ENCODE results near the gene TBCK.

Gene TBCK

DNA sequence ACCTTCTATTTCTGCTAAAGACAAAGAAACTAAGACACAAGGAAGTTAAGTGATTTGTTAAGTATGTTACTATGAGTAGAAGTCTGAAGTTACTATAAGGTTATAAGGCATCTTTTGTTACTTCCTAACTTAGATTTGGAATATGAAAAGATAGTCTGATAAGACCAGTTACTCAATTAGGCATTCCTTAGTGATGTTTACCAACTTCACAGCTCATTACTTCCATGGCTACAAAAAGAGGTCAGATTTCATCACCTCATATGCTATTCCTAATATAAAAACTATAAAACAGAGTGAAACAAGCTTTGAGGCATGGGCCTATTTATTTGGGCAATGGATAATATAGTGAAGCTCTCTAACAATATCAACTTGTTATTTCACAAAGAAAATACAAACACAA is 143.1 kb downstream of the TBCK start:
- H3K4me2 ChIP-seq (ENCODE audit: low read length), result no peak overlapping the region
- H3K4me3 ChIP-seq (ENCODE audit: low read length), result no peak overlapping the region
- H3K56ac ChIP-seq (ENCODE audit: low read length), result no peak overlapping the region
- no peaks in the 10 kb centered on the region for H3K36me3 ChIP-seq (ENCODE audit: control insufficient read depth, insufficient read depth, low read length)
- no peak overlapping the region for H4K8ac ChIP-seq (ENCODE audit: low read depth, low read length)
- no peak overlapping the region for H2BK5ac ChIP-seq (ENCODE audit: low read length)
- DNase-seq, result no peak
- H3K79me2 ChIP-seq (ENCODE audit: control insufficient read depth, insufficient read depth, low read length), result no peaks in the 10 kb centered on the region
- H3K79me1 ChIP-seq (ENCODE audit: low read length), result no peaks in the 10 kb centered on the region
- no peak overlapping the region for H3K23ac ChIP-seq (ENCODE audit: low read length)
- H2BK15ac ChIP-seq (replicated peaks; ENCODE audit: low read depth), result no peak overlapping the region
- H3K27ac ChIP-seq (ENCODE audit: low read depth, low read length), result no peak overlapping the region
- H3K27me3 ChIP-seq (ENCODE audit: insufficient read depth, low read length, poor library complexity), result no peaks in the 10 kb centered on the region
- no peak overlapping the region for H3K4ac ChIP-seq (ENCODE audit: low read depth, low read length)
- no peaks in the 10 kb centered on the region for H3K4me1 ChIP-seq (ENCODE audit: control insufficient read depth, low read depth, low read length)
- H4K5ac ChIP-seq (ENCODE audit: low read length), result no peak overlapping the region
- no peak overlapping the region for H3K18ac ChIP-seq (ENCODE audit: low read length)
- no peak overlapping the region for H3K9ac ChIP-seq (ENCODE audit: low read length)
- H2AK5ac ChIP-seq (ENCODE audit: low read length), result no peak overlapping the region
- no peak overlapping the region for H2BK120ac ChIP-seq (ENCODE audit: low read depth, low read length)

DNA sequence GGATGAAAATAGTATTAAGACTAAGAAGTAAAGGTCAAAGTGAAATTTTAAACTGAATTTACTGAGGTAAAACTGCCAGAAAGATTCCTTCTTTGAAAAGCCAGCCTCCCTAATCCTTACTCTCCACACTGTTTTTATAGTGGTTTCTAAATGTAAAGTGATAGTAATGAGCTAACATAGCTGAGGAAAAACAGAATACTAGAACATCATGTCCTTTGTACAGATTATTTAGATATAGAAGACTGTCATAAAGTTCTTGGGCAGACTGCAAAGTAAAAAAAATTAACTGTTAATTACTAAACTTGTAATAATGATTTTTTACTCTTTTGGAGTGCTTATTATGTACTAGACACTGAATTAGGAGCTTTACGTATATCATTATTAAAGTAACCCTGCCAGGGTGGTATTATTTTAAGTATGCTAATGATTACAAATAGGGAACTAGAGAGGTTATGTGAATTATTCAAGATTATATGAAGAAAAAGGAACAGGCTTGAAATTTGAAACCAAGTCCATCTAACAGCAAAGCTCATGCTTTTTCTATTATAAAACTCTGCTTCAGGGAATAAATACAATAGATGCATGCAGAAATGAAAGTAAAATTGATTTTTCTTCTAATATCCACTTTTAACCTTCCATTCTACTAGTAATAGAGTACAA is 150.5 kb downstream of the TBCK start:
- DNase-seq, result no peak
- Histone ChIP-seq H3K4me1 (ENCODE audit: control insufficient read depth, low read depth, low read length) (no peaks in the 10 kb centered on the region), H4K5ac (ENCODE audit: low read length) (no peak overlapping the region), H3K18ac (ENCODE audit: low read length) (no peak overlapping the region), H3K27me3 (ENCODE audit: insufficient read depth, low read length, poor library complexity) (no peaks in the 10 kb centered on the region), H3K4me2 (ENCODE audit: low read length) (no peak overlapping the region), H2BK5ac (ENCODE audit: low read length) (no peak overlapping the region), H3K23ac (ENCODE audit: low read length) (no peak overlapping the region), H2BK120ac (ENCODE audit: low read depth, low read length) (no peak overlapping the region), H4K8ac (ENCODE audit: low read depth, low read length) (no peak overlapping the region), H3K36me3 (ENCODE audit: control insufficient read depth, insufficient read depth, low read length) (no peaks in the 10 kb centered on the region), H3K79me2 (ENCODE audit: control insufficient read depth, insufficient read depth, low read length) (no peaks in the 10 kb centered on the region), H3K4ac (ENCODE audit: low read depth, low read length) (no peak overlapping the region), H2AK5ac (ENCODE audit: low read length) (no peak overlapping the region), H3K9ac (ENCODE audit: low read length) (no peak overlapping the region), H3K27ac (ENCODE audit: low read depth, low read length) (no peak overlapping the region), H3K4me3 (ENCODE audit: low read length) (no peak overlapping the region), H2BK15ac (replicated peaks; ENCODE audit: low read depth) (no peak overlapping the region), H3K79me1 (ENCODE audit: low read length) (no peaks in the 10 kb centered on the region), H3K56ac (ENCODE audit: low read length) (no peak overlapping the region)
- WGBS (ENCODE audit: extremely low coverage, insufficient coverage, low lambda C conversion rate), result no CpG with 5 or more reads among the region's 1 CpG

DNA sequence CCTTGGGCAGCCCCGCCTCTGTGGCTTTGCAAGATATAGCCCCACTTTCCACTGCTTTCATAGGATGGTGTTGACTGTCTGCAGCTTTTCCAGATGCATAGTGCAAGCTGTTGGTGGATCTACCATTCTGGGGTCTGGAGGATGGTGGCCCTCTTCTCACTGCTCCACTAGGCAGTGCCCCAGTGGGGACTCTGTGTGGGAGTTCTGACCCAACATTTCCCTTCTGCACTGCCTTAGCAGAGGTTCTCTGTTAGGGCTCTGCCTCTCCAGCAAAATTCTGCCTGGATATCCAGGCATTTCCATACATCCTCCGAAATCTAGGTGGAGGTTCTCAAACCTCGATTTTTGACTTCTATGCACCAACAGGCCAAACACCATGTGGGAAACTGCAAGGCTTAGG is 153.7 kb downstream of the TBCK start:
- H3K27me3 ChIP-seq (ENCODE audit: insufficient read depth, low read length, poor library complexity), result no peaks in the 10 kb centered on the region
- DNase-seq, result no peak
- no peak overlapping the region for H3K9ac ChIP-seq (ENCODE audit: low read length)
- no peak overlapping the region for H2AK5ac ChIP-seq (ENCODE audit: low read length)
- no peak overlapping the region for H3K18ac ChIP-seq (ENCODE audit: low read length)
- H3K4ac ChIP-seq (ENCODE audit: low read depth, low read length), result no peak overlapping the region
- H4K8ac ChIP-seq (ENCODE audit: low read depth, low read length), result no peak overlapping the region
- no peak overlapping the region for H2BK15ac ChIP-seq (replicated peaks; ENCODE audit: low read depth)
- H3K4me2 ChIP-seq (ENCODE audit: low read length), result no peak overlapping the region
- WGBS (ENCODE audit: extremely low coverage, insufficient coverage, low lambda C conversion rate), result no CpG with 5 or more reads among the region's 3 CpGs
- H3K4me3 ChIP-seq (ENCODE audit: low read length), result no peak overlapping the region
- no peaks in the 10 kb centered on the region for H3K4me1 ChIP-seq (ENCODE audit: control insufficient read depth, low read depth, low read length)
- H3K79me2 ChIP-seq (ENCODE audit: control insufficient read depth, insufficient read depth, low read length), result no peaks in the 10 kb centered on the region
- no peaks in the 10 kb centered on the region for H3K79me1 ChIP-seq (ENCODE audit: low read length)
- no peak overlapping the region for H3K27ac ChIP-seq (ENCODE audit: low read depth, low read length)
- H3K23ac ChIP-seq (ENCODE audit: low read length), result no peak overlapping the region
- H4K5ac ChIP-seq (ENCODE audit: low read length), result no peak overlapping the region
- no peak overlapping the region for H2BK120ac ChIP-seq (ENCODE audit: low read depth, low read length)
- no peak overlapping the region for H3K56ac ChIP-seq (ENCODE audit: low read length)
- H2BK5ac ChIP-seq (ENCODE audit: low read length), result no peak overlapping the region
- H3K36me3 ChIP-seq (ENCODE audit: control insufficient read depth, insufficient read depth, low read length), result no peaks in the 10 kb centered on the region

DNA sequence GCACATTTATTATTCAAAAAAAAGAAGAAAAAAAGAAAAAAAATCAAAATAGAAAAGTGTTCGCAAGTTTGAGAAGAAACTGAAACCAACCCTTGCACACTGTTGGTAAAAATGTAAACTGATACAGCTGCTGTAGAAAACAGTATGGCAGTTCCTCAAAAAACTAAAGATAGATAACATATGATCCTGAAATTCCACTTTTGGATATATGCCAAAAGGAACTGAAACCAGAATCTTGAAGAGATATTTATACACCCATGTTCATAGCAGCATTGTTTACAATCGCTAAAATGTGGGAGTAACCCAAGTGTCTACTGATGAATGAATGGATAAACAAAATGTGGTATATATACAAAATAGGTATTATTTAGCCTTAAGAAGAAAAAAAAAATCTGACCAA is 155.4 kb downstream of the TBCK start:
- Histone ChIP-seq H2BK120ac (ENCODE audit: low read depth, low read length) (no peak overlapping the region), H3K27me3 (ENCODE audit: insufficient read depth, low read length, poor library complexity) (no peaks in the 10 kb centered on the region), H3K18ac (ENCODE audit: low read length) (no peak overlapping the region), H3K79me1 (ENCODE audit: low read length) (no peaks in the 10 kb centered on the region), H3K4me2 (ENCODE audit: low read length) (no peak overlapping the region), H3K4ac (ENCODE audit: low read depth, low read length) (no peak overlapping the region), H2BK15ac (replicated peaks; ENCODE audit: low read depth) (no peak overlapping the region), H3K23ac (ENCODE audit: low read length) (no peak overlapping the region), H3K56ac (ENCODE audit: low read length) (no peak overlapping the region), H4K5ac (ENCODE audit: low read length) (no peak overlapping the region), H3K27ac (ENCODE audit: low read depth, low read length) (no peak overlapping the region), H3K4me3 (ENCODE audit: low read length) (no peak overlapping the region), H3K36me3 (ENCODE audit: control insufficient read depth, insufficient read depth, low read length) (no peaks in the 10 kb centered on the region), H2BK5ac (ENCODE audit: low read length) (no peak overlapping the region), H4K8ac (ENCODE audit: low read depth, low read length) (no peak overlapping the region), H3K79me2 (ENCODE audit: control insufficient read depth, insufficient read depth, low read length) (no peaks in the 10 kb centered on the region), H3K9ac (ENCODE audit: low read length) (no peak overlapping the region), H2AK5ac (ENCODE audit: low read length) (no peak overlapping the region), H3K4me1 (ENCODE audit: control insufficient read depth, low read depth, low read length) (no peaks in the 10 kb centered on the region)
- no CpG with 5 or more reads among the region's 2 CpGs for WGBS (ENCODE audit: extremely low coverage, insufficient coverage, low lambda C conversion rate)
- no peak for DNase-seq

DNA sequence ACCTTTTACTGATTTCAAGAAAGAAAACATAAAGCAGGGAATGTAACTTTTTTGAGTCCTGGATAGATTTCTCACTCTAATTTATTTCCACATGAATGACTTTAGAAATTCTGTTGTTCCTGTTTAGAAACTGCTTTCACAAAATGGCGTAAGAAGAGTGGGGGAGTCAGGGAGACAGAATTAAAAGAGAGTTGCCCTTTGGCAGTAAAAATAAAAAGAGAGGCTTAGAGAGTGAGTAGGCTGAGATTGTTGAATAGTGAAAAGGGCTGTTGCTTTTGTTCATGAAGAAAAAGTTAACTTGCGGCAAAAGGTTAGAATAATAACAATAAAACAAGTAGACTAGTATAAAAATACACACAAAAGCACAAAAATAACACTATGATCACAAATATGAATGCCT is 166.1 kb downstream of the TBCK start:
- Histone ChIP-seq H3K4me1 (ENCODE audit: control insufficient read depth, low read depth, low read length) (no peaks in the 10 kb centered on the region), H3K4me2 (ENCODE audit: low read length) (no peak overlapping the region), H3K23ac (ENCODE audit: low read length) (no peak overlapping the region), H2BK15ac (replicated peaks; ENCODE audit: low read depth) (no peak overlapping the region), H2BK120ac (ENCODE audit: low read depth, low read length) (no peak overlapping the region), H3K56ac (ENCODE audit: low read length) (no peak overlapping the region), H4K5ac (ENCODE audit: low read length) (no peak overlapping the region), H3K4me3 (ENCODE audit: low read length) (no peak overlapping the region), H3K9ac (ENCODE audit: low read length) (no peak overlapping the region), H3K18ac (ENCODE audit: low read length) (no peak overlapping the region), H4K8ac (ENCODE audit: low read depth, low read length) (no peak overlapping the region), H3K79me2 (ENCODE audit: control insufficient read depth, insufficient read depth, low read length) (no peaks in the 10 kb centered on the region), H3K79me1 (ENCODE audit: low read length) (no peaks in the 10 kb centered on the region), H3K27ac (ENCODE audit: low read depth, low read length) (no peak overlapping the region), H3K36me3 (ENCODE audit: control insufficient read depth, insufficient read depth, low read length) (no peaks in the 10 kb centered on the region), H3K27me3 (ENCODE audit: insufficient read depth, low read length, poor library complexity) (no peaks in the 10 kb centered on the region), H3K4ac (ENCODE audit: low read depth, low read length) (no peak overlapping the region), H2BK5ac (ENCODE audit: low read length) (no peak overlapping the region), H2AK5ac (ENCODE audit: low read length) (no peak overlapping the region)
- no CpG with 5 or more reads among the region's 2 CpGs for WGBS (ENCODE audit: extremely low coverage, insufficient coverage, low lambda C conversion rate)
- no peak for DNase-seq

DNA sequence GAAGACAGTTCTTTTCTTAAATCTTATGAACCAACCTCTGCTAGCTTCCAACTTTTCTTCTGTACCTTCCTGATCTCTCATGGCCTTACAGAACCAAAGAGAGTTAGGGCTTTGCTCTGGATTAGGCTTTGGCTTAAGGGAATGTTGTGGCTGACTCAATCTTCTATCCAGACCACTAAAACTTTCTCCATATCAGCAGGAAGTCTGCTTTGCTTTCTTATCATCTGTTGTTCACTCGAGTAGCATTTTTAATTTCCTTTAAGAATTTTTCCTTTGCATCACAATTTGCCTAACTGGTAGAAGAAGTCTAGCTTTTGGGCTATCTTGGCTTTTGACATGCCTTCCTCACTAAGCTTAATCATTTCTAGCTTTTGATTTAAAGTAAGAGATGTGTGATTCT is 167.0 kb downstream of the TBCK start:
- Histone ChIP-seq H3K79me1 (ENCODE audit: low read length) (no peaks in the 10 kb centered on the region), H3K27me3 (ENCODE audit: insufficient read depth, low read length, poor library complexity) (no peaks in the 10 kb centered on the region), H3K4me2 (ENCODE audit: low read length) (no peak overlapping the region), H3K4me3 (ENCODE audit: low read length) (no peak overlapping the region), H3K4me1 (ENCODE audit: control insufficient read depth, low read depth, low read length) (no peaks in the 10 kb centered on the region), H2BK5ac (ENCODE audit: low read length) (no peak overlapping the region), H3K23ac (ENCODE audit: low read length) (no peak overlapping the region), H3K4ac (ENCODE audit: low read depth, low read length) (no peak overlapping the region), H3K9ac (ENCODE audit: low read length) (no peak overlapping the region), H2BK120ac (ENCODE audit: low read depth, low read length) (no peak overlapping the region), H3K18ac (ENCODE audit: low read length) (no peak overlapping the region), H3K36me3 (ENCODE audit: control insufficient read depth, insufficient read depth, low read length) (no peaks in the 10 kb centered on the region), H4K8ac (ENCODE audit: low read depth, low read length) (no peak overlapping the region), H3K79me2 (ENCODE audit: control insufficient read depth, insufficient read depth, low read length) (no peaks in the 10 kb centered on the region), H2BK15ac (replicated peaks; ENCODE audit: low read depth) (no peak overlapping the region), H2AK5ac (ENCODE audit: low read length) (no peak overlapping the region), H3K27ac (ENCODE audit: low read depth, low read length) (no peak overlapping the region), H4K5ac (ENCODE audit: low read length) (no peak overlapping the region), H3K56ac (ENCODE audit: low read length) (no peak overlapping the region)
- DNase-seq, result no peak
- no CpG with 5 or more reads among the region's 1 CpG for WGBS (ENCODE audit: extremely low coverage, insufficient coverage, low lambda C conversion rate)

All from mesendoderm (in vitro differentiated cells).